HG03135 (cell line): Measurements from ENCODE around the gene DENND5A.
"Not testable (repeated sequence)": the region's sequence is repeated elsewhere in the genome, so short reads cannot be mapped to it uniquely, and the experiment has no call there.

Experiments
- ATAC-seq: cut with Tn5 transposase; IDR thresholded peaks from one replicate; pipeline ENCODE4 v1.9.1; 2021; ENCODE audit warnings: mild to moderate bottlenecking, moderate library complexity; ENCODE audit not compliant: unreplicated experiment

Gene DENND5A

GRCh38 chr11:9266132-9266736 is 1.1 kb upstream of the DENND5A start:
- no peak for ATAC-seq

GRCh38 chr11:9264316-9265210 is 587 bp downstream of the DENND5A start:
- peak; percentile 19 for ATAC-seq

GRCh38 chr11:9263840-9264315 is 1.3 kb downstream of the DENND5A start:
- ATAC-seq: peak; percentile 65

GRCh38 chr11:9260838-9261146 is 4.4 kb downstream of the DENND5A start:
- ATAC-seq: not testable (repeated sequence)

GRCh38 chr11:9259981-9260837 is 4.9 kb downstream of the DENND5A start:
- ATAC-seq: no peak

- not testable (repeated sequence) for ATAC-seq
Observed at GRCh38 chr11:9258279-9258678, 6.9 kb downstream of the DENND5A start.

- no peak for ATAC-seq
Observed at GRCh38 chr11:9254416-9254815, 10.7 kb downstream of the DENND5A start.

- no peak for ATAC-seq
Observed at GRCh38 chr11:9253086-9253485, 12.1 kb downstream of the DENND5A start.

- no peak for ATAC-seq
Observed at GRCh38 chr11:9251311-9251710, 13.8 kb downstream of the DENND5A start.

GRCh38 chr11:9250139-9250582 is 15.0 kb downstream of the DENND5A start:
- ATAC-seq: peak; percentile 72

GRCh38 chr11:9249252-9249651 is 15.9 kb downstream of the DENND5A start:
- no peak for ATAC-seq

GRCh38 chr11:9247863-9248262 is 17.3 kb downstream of the DENND5A start:
- ATAC-seq: no peak

GRCh38 chr11:9236242-9236641 is 28.9 kb downstream of the DENND5A start:
- ATAC-seq: not testable (repeated sequence)

GRCh38 chr11:9232482-9232881 is 32.7 kb downstream of the DENND5A start:
- no peak for ATAC-seq

GRCh38 chr11:9231848-9232177 is 33.3 kb downstream of the DENND5A start:
- peak; percentile 65 for ATAC-seq

GRCh38 chr11:9230296-9230695 is 34.9 kb downstream of the DENND5A start:
- ATAC-seq: no peak

- ATAC-seq: no peak
Observed at GRCh38 chr11:9228091-9228490, 37.1 kb downstream of the DENND5A start.

- ATAC-seq: no peak
Observed at GRCh38 chr11:9225748-9226298, 39.3 kb downstream of the DENND5A start.

- ATAC-seq: no peak
Observed at GRCh38 chr11:9222654-9223053, 42.5 kb downstream of the DENND5A start.

GRCh38 chr11:9220853-9221252 is 44.3 kb downstream of the DENND5A start:
- ATAC-seq: not testable (repeated sequence)

- ATAC-seq: no peak
Observed at GRCh38 chr11:9219572-9219971, 45.6 kb downstream of the DENND5A start.
